ENCODE results near the gene STK33.

STK33 gene

GRCh38 chr11:8352103-8352875, 241.7 kb downstream of the STK33 start:
- no peak for DNase-seq

- DNase-seq = no peak
Observed at GRCh38 chr11:8351223-8351622, 242.8 kb downstream of the STK33 start.

GRCh38 chr11:8347978-8348377, 246.1 kb downstream of the STK33 start:
- DNase-seq = no peak

GRCh38 chr11:8346157-8346755, 247.8 kb downstream of the STK33 start:
- DNase-seq = no peak

- DNase-seq = no peak
Observed at GRCh38 chr11:8345179-8345578, 248.8 kb downstream of the STK33 start.

GRCh38 chr11:8344346-8344745, 249.7 kb downstream of the STK33 start:
- DNase-seq = no peak

GRCh38 chr11:8342821-8343681, 251.0 kb downstream of the STK33 start:
- no peak for DNase-seq

- no peak for DNase-seq
Observed at GRCh38 chr11:8341996-8342395, 252.0 kb downstream of the STK33 start.
